Nephron progenitor cell (in vitro differentiated cells): Measurements from ENCODE around the gene CDC42BPA.

Experiments
- DNase-seq: peaks from one replicate; pipeline ENCODE4 v3.0.0; 2021
- H3K27ac Mint-ChIP-seq: 2 replicates; pipeline ENCODE4 v1.8.0; 2021; ENCODE audit warnings: mild to moderate bottlenecking, moderate library complexity, mixed read lengths
- H3K27me3 Mint-ChIP-seq: 2 replicates; pipeline ENCODE4 v1.8.0; 2021; ENCODE audit warnings: mild to moderate bottlenecking, low read depth, mixed read lengths; ENCODE audit not compliant: poor library complexity
- H3K36me3 Mint-ChIP-seq: 2 replicates; pipeline ENCODE4 v1.8.0; 2021; ENCODE audit warnings: low read depth, mixed read lengths
- H3K4me1 Mint-ChIP-seq: 2 replicates; pipeline ENCODE4 v1.8.0; 2021; ENCODE audit warnings: mixed read lengths
- H3K4me3 Mint-ChIP-seq: 2 replicates; pipeline ENCODE4 v1.8.0; 2021; ENCODE audit warnings: mild to moderate bottlenecking, moderate library complexity, mixed read lengths
- H3K9me3 Mint-ChIP-seq: 2 replicates; pipeline ENCODE4 v1.8.0; 2021; ENCODE audit warnings: mild to moderate bottlenecking, moderate library complexity, mixed read lengths
- CTCF ChIP-seq: fragments of 200-600 bp; sonication (generic); IDR thresholded peaks from 2 replicates; pipeline ENCODE4 v1.5.0; 2021; ENCODE audit warnings: antibody characterized with exemption

CDC42BPA gene

DNA sequence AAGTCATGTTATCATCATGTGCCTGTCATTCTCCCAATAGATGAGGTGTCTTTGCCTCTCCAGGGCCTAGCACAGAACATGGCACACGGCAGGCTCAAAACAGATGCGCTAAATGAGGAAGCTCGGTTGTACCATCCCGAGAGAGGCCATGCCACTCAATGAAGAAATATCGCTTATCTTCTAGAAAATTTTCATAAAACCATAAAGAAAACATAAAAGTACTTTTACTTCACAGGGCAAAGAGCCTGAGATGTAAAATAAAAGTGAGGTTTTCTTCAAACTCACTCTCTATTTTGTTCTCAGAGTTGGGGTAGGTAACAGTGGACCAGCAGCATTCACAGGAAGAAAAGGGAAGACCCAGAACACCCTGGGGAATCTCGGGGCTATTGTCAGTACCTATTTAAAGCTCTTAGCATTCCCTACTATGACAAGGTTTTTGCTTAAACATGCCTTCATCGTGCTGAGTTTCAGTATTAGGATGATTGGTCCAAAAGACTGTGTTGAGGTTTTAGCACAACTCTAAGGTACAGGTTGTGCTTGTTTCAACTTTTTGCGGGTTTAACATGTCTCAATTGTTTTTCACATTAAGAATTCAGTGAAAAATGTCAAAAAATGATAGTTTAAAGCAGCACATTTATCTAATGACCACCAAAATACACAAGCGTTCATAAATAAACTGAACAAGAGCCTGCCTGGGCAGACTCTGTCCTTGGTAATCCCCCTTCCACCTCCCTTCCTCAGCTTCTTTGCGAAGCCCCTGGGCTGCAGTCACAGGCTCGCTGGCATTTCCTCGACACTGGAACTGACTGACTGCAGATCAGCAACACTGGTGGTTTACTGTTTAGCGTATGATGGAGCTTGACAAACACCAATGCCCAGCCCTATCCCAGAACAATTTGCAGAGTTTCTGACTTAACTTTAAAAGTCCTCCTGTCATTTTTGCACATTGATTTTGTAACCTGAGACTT lies 322.6 kb downstream of the CDC42BPA start:
- peaks cover 29% of the 10 kb centered on the region for H3K9me3 Mint-ChIP-seq
- H3K27me3 Mint-ChIP-seq = no peaks in the 10 kb centered on the region
- peak overlapping the region; percentile 78 for H3K27ac Mint-ChIP-seq
- peaks cover 38% of the 10 kb centered on the region for H3K36me3 Mint-ChIP-seq
- no peak overlapping the region for H3K4me3 Mint-ChIP-seq
- H3K4me1 Mint-ChIP-seq = peaks cover 56% of the 10 kb centered on the region
- no peak for DNase-seq
- no peak for TF ChIP-seq CTCF

DNA sequence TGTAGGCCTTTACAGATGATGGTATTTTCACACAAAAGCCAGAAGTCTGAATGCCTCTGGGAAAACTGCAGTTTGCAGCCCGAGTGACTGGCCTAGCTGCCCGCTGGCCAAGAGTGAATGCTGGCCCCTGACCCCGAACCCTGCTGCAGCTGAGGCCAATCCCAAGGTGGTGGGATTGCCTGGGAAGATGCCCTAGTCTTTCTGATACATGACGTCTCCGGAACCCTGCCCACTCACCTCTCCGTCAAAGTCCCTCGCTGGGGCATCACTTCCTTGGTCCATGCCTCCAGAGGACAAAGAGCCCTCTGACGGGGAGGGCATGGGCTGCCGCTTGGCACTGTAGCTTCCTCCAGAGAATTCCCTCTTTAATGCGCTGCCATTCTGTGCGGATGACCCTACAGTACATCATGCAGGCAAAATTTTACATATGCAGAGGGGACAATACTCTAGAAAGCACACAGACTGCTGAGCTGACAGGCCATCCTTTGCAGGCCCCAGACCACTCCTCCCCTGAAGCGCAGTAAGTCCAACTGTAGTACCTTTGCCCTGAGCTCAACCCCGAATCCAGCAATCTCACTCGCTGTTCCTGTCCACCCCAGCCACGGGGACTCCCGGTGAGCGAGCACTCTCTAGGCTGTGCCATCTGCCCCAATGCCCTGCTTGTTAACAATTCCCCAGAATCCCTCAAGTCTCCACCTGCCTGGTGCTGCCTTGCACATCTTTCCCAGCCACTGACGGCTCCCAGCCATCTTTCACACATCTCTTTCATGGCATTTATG lies 323.5 kb downstream of the CDC42BPA start:
- peaks cover 30% of the 10 kb centered on the region for H3K36me3 Mint-ChIP-seq
- no peak for DNase-seq
- no peak for TF ChIP-seq CTCF
- H3K4me3 Mint-ChIP-seq = peak overlapping the region; percentile 42
- H3K4me1 Mint-ChIP-seq = peaks cover 64% of the 10 kb centered on the region
- H3K9me3 Mint-ChIP-seq = peaks cover 22% of the 10 kb centered on the region
- no peaks in the 10 kb centered on the region for H3K27me3 Mint-ChIP-seq
- H3K27ac Mint-ChIP-seq = peak overlapping the region; percentile 78

DNA sequence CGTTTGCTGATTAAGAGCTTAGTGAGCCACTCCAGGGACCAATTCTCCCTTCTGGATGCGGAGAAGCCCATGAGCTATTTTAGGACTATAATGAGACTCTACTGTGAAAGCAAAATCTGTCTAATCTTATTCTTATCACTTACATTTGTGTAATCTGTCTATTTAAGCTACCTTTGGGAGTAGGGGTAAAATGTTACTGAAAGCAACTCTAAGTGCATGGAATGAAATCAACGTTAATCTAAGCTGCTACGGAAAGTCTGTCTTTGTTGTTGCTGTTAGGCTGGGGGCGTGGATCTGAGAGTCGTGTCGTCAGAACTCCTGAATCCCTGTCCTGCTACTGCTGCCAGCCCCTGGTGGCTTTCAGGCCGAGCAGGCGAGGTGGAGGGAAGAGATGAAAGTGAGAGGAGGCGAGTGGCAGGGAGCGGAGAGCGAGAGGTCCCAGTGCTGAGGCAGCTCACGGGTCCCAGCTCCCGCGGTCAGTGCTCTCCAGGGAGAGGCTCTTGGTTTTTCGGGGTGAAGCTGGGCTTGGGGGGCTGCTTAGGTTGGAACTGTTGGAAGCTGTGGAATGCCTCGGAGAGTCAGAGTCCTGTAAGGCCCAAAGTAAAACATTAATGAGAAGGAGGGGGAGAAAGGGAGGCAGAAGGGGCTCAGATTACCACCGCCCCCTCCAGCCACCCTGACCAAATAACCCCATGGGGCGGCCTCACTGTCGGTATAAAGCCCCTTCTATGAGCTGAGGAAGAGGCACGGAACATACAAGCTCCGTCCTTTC lies 324.3 kb downstream of the CDC42BPA start:
- no peak for TF ChIP-seq CTCF
- peaks cover 22% of the 10 kb centered on the region for H3K36me3 Mint-ChIP-seq
- DNase-seq = peak; percentile 42
- H3K4me1 Mint-ChIP-seq = peaks cover 72% of the 10 kb centered on the region
- no peaks in the 10 kb centered on the region for H3K27me3 Mint-ChIP-seq
- peak overlapping the region; percentile 60 for H3K4me3 Mint-ChIP-seq
- H3K9me3 Mint-ChIP-seq = peaks cover 17% of the 10 kb centered on the region
- H3K27ac Mint-ChIP-seq = peak overlapping the region; percentile 98

- no peak overlapping the region for H3K27ac Mint-ChIP-seq
- no peak overlapping the region for H3K4me3 Mint-ChIP-seq
These were observed 326.4 kb downstream of the CDC42BPA start for GRCh38 chr1:226991920-226992319.

More at GRCh38 chr1:226991920-226992319, 326.4 kb downstream of the CDC42BPA start:
- Mint-ChIP-seq H3K4me1 (peaks cover 91% of the 10 kb centered on the region), H3K36me3 (peaks cover 9% of the 10 kb centered on the region), H3K27me3 (no peaks in the 10 kb centered on the region), H3K9me3 (no peaks in the 10 kb centered on the region)
- TF ChIP-seq CTCF = no peak
- no peak for DNase-seq
